Right atrium auricular region (tissue), 2 donors: Measurements from ENCODE around the gene PRX. TPM values are rescaled to one million over a fixed set of nuclear protein-coding genes. Genes with fewer than 3 reads are reported as not detected.

Experiments
- DNase-seq: peaks from one replicate; pipeline ENCODE4 v3.0.0-alpha.2; 2019; ENCODE audit warnings: low spot score
- H3K27ac ChIP-seq, 2 donors: fragments of 200-600 bp; sonication (generic); 1 replicate in 1 of 2; 2 replicates in 1 of 2; pipeline ENCODE4 v1.5.1; 2016 to 2019
- H3K27me3 ChIP-seq, 2 donors: fragments of 200-600 bp; sonication (generic); one replicate each; pipeline versions ENCODE4 v1.5.1 to v1.6.0; 2017 to 2019
- H3K36me3 ChIP-seq: fragments of 200-600 bp; sonication (generic); one replicate; pipeline ENCODE4 v1.5.1; 2016
- H3K4me1 ChIP-seq, 2 donors: fragments of 200-600 bp; sonication (generic); one replicate each; pipeline versions ENCODE4 v1.5.1 to v1.6.0; 2017 to 2019
- H3K4me3 ChIP-seq, 2 donors: fragments of 200-600 bp; sonication (generic); 1 replicate in 1 of 2; 2 replicates in 1 of 2; pipeline ENCODE4 v1.5.1; 2017 to 2019; ENCODE audit warnings: mild to moderate bottlenecking in 1 of 2, moderate library complexity in 1 of 2
- H3K9me3 ChIP-seq, 2 donors: fragments of 200-600 bp; sonication (generic); one replicate each; pipeline ENCODE4 v1.5.1; 2019
- total RNA-seq, 2 donors: library from RNA; depleted of rRNA; stranded (reverse); fragments of >200 nt; gene quantifications; one replicate each; pipeline ENCODE4 v1.1.0, GENCODE V29; 2016
- TF ChIP-seq, protein P1 (sequence below), 2 donors: fragments of 200-600 bp; sonication (generic); IDR thresholded peaks; one replicate each; pipeline ENCODE4 v1.5.1; 2019; ENCODE audit warnings: antibody characterized with exemption in 2 of 2

Gene PRX
- total RNA-seq, 2 donors from 2014 or later = 4.8 to 5.1 TPM

DNA sequence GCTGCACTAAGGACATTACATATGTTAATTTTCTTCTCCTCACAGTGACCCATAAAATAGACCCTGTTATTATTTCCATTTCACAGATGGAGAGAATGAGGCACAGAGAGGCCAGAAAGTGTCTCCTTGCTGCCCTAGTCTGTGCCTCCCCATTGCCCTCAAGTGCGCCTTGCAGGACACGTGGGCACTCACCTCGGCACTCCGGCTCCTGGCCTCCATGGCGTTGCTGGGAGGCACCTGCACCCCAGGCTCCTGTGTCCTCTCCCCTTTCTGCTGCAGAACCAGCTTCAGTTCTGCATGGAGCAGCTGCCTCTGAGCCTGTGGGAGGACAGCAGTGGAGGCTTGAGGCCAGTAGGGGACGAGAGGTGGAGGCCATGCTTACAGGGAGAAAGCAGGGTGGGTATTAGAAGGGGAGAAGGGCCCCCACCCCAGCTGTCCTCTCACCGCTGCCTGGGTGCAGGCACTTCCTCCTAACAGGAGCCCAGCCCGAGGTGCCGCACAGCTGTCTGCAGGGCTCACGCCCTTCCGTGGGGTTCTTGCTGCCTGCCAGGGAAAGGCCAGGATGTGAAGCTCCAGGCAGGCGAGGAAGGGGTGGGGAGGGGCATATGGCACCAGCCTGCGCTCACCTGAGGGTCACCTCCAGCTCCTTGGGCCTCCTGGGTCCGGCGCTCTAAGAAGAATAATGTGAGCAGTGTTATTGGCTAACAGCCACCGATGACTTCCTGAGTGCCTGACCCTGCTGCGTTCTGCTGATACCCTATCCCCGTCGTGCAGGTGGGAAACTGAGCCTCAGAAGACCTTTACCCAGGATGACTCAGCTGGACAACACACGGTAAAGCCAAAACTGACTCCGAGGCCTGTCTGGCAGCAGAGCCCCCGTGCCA is 5.2 kb downstream of the PRX start:
- no peak for DNase-seq
- H3K4me3 ChIP-seq = no peak overlapping the region
- no peaks in the 10 kb centered on the region for H3K27me3 ChIP-seq
- peaks cover 0 to 44% of the 10 kb centered on the region in 2 donors for H3K4me1 ChIP-seq
- TF ChIP-seq, protein P1, sequence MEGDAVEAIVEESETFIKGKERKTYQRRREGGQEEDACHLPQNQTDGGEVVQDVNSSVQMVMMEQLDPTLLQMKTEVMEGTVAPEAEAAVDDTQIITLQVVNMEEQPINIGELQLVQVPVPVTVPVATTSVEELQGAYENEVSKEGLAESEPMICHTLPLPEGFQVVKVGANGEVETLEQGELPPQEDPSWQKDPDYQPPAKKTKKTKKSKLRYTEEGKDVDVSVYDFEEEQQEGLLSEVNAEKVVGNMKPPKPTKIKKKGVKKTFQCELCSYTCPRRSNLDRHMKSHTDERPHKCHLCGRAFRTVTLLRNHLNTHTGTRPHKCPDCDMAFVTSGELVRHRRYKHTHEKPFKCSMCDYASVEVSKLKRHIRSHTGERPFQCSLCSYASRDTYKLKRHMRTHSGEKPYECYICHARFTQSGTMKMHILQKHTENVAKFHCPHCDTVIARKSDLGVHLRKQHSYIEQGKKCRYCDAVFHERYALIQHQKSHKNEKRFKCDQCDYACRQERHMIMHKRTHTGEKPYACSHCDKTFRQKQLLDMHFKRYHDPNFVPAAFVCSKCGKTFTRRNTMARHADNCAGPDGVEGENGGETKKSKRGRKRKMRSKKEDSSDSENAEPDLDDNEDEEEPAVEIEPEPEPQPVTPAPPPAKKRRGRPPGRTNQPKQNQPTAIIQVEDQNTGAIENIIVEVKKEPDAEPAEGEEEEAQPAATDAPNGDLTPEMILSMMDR (IDR thresholded peaks at IDR 0.05) = no peak
- H3K9me3 ChIP-seq = no peaks in the 10 kb centered on the region
- no peak overlapping the region for H3K27ac ChIP-seq
- no peaks in the 10 kb centered on the region for H3K36me3 ChIP-seq

DNA sequence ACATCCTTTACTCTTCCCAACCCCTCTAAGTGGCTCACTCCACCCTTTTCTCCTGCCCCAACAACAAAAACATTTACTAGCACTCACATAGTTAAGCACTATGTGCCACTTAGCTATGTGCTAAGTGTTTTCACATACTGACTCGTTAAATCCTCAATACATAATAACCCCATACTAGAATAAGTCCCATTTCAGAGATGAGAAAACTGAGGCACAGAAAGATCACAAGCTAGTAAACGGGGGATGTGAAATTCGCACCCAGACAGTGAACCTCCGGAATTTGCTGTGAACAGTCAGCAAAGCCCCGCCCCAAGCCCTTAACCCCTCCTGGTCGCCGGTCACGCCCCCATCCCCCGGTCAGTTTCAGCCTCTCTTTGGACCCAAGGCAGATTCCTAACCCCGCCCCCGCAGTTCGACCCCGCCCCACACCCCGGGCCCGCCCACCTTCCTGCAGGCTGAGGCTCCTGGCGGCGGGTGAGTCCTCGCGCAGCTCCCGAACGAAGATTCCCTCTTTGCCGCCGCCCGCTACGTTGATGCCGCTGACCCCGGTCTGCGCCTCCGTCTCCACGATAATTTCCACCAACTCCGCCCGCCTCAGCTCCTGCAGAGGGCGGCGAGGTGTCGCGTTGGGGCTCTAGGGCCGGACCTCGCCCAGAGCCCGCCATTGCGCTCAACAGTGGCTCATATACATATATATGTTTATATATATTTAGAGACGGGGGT is 9.8 kb downstream of the PRX start:
- peak overlapping the region; percentile 88 to 90 for H3K27ac ChIP-seq
- peak overlapping the region; percentile 49 to 65 for H3K4me3 ChIP-seq
- TF ChIP-seq, protein P1 (IDR thresholded peaks at IDR 0.05) = no peak
- H3K9me3 ChIP-seq = no peaks in the 10 kb centered on the region
- peak; percentile 91 for DNase-seq
- H3K36me3 ChIP-seq = no peaks in the 10 kb centered on the region
- peaks cover 0 to 24% of the 10 kb centered on the region in 2 donors for H3K4me1 ChIP-seq
- H3K27me3 ChIP-seq = no peaks in the 10 kb centered on the region

DNA sequence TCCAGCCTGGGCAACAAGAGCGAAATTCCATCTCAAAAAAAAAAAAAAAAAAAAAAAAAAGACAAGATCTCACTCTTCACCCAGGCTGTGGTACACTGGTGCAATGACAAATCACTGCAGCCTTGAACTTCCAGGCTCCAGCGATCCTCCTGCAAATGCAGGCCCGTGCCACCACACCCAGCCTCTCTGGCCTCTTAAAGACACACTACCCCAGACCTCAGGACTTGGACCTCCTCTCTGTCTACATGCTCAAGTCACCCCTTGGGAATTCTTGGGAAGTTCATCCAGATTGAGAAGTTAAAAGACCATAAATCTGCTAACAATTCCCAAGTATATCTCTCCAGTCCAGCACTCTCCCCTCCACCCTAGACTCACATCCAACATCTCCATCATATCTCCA is 12.6 kb downstream of the PRX start:
- no peaks in the 10 kb centered on the region for H3K9me3 ChIP-seq
- no peaks in the 10 kb centered on the region for H3K36me3 ChIP-seq
- H3K4me3 ChIP-seq = no peak overlapping the region
- no peaks in the 10 kb centered on the region for H3K27me3 ChIP-seq
- H3K27ac ChIP-seq = no peak overlapping the region
- peaks cover 0 to 17% of the 10 kb centered on the region in 2 donors for H3K4me1 ChIP-seq
- TF ChIP-seq, protein P1 (IDR thresholded peaks at IDR 0.05) = no peak
- DNase-seq = no peak

DNA sequence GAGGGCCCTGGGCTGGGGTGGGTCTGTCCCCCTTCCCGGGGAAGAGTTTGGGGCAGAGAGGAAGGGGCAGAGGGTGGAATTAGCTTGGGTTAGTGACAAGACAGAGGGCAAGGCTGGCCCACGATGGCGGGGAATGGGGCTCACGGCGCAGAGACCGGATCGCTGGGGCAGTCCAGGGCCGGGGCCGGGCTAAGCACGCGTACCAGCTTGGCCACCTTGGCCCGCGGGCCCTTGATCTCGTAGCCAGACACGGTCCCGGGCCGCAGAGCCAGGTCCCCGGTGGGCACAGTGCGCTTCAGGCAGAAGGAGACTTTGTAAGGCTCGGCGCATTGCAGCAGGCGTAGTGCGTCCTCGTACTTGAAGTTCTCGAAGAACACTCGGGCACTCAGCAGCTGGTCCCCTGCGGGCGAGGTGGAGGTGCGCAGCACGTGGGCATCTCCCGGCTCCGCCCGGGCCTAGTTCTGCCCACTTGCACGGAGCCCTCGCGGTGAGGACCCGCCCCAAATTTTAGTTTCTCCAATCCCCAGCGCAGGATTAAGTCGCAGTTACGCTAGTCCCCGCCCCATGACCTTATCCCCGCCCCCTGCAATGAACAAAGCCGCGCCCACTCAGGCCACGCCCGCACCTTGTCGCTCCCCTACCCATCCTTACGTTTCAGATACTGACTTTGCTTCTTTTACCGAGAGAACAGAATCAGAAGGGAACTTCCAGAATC is 14.6 kb downstream of the PRX start:
- peak overlapping the region in 1 of 2 donors; percentile 11 for H3K4me3 ChIP-seq
- no peaks in the 10 kb centered on the region for H3K27me3 ChIP-seq
- peaks cover 0 to 13% of the 10 kb centered on the region in 2 donors for H3K4me1 ChIP-seq
- no peaks in the 10 kb centered on the region for H3K36me3 ChIP-seq
- H3K9me3 ChIP-seq = no peaks in the 10 kb centered on the region
- DNase-seq = no peak
- no peak overlapping the region for H3K27ac ChIP-seq
- TF ChIP-seq, protein P1 (IDR thresholded peaks at IDR 0.05) = no peak

DNA sequence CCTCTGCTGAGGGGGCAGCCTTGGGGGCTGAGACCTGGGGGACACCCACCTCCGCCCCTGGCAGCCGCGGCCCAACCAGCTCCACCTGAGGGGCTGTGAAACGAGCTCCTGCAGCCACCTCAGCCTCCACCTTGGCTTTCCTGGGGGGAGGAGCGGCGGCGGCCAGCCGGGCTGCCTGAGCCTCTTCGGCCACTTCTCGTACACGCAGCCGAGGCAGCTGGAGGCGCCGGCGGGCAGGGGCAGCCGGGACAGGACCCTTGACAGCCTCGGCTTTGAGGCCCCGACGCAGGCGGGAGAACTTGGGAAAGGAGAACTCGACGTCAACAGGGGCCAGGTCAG is 15.6 kb downstream of the PRX start:
- Histone ChIP-seq H3K4me3 (no peak overlapping the region), H3K27ac (no peak overlapping the region), H3K27me3 (no peaks in the 10 kb centered on the region), H3K9me3 (no peaks in the 10 kb centered on the region), H3K36me3 (no peaks in the 10 kb centered on the region), H3K4me1 (peaks cover 0 to 5% of the 10 kb centered on the region in 2 donors)
- TF ChIP-seq, protein P1 (IDR thresholded peaks at IDR 0.05) = no peak
- no peak for DNase-seq
